Osteoblast (primary cell): ENCODE measurements around the gene TOP3A. TPM values are rescaled to one million over a fixed set of nuclear protein-coding genes. Genes with fewer than 3 reads are reported as not detected.

ENCODE experiments used
- DNase-seq: peaks from one replicate; pipeline ENCODE4 v3.0.0; 2011; ENCODE audit warnings: low spot score, mixed read lengths; ENCODE audit not compliant: insufficient read length; ENCODE audit errors: missing footprints
- H2AFZ ChIP-seq: 2 replicates; pipeline ENCODE4 v1.6.0; 2011; ENCODE audit warnings: mild to moderate bottlenecking, low read length
- H3K27ac ChIP-seq: 2 replicates; pipeline ENCODE4 v1.5.1; 2011; ENCODE audit warnings: mild to moderate bottlenecking, low read depth, low read length, moderate library complexity
- H3K27me3 ChIP-seq: 2 replicates; pipeline ENCODE4 v1.6.0; 2012; ENCODE audit warnings: mild to moderate bottlenecking, control low read depth, inconsistent platforms, low read length, moderate library complexity; ENCODE audit not compliant: insufficient read depth
- H3K36me3 ChIP-seq: 2 replicates; pipeline ENCODE4 v1.5.1; 2011; ENCODE audit warnings: mild to moderate bottlenecking, low read length, control low read depth, moderate library complexity; ENCODE audit not compliant: insufficient read depth
- H3K4me1 ChIP-seq: 2 replicates; pipeline ENCODE4 v1.5.1; 2011; ENCODE audit warnings: mild to moderate bottlenecking, low read length, control low read depth, moderate library complexity; ENCODE audit not compliant: insufficient read depth
- H3K4me2 ChIP-seq: 2 replicates; pipeline ENCODE4 v1.6.0; 2011; ENCODE audit warnings: mild to moderate bottlenecking, low read length; ENCODE audit not compliant: insufficient read depth
- H3K4me3 ChIP-seq: fragments of 200-600 bp; sonication (generic); 3 replicates; pipeline ENCODE4 v1.5.1; 2012; ENCODE audit warnings: mild to moderate bottlenecking, low read length, inconsistent platforms; ENCODE audit not compliant: insufficient read depth
- H3K79me2 ChIP-seq: 2 replicates; pipeline ENCODE4 v1.6.0; 2012; ENCODE audit warnings: mild to moderate bottlenecking, low read length, control low read depth, inconsistent platforms; ENCODE audit not compliant: insufficient read depth
- H3K9me3 ChIP-seq: 2 replicates; pipeline ENCODE4 v1.5.1; 2011; ENCODE audit warnings: low read depth, low read length, control low read depth
- H4K20me1 ChIP-seq: 2 replicates; pipeline ENCODE4 v1.6.0; 2012; ENCODE audit warnings: mild to moderate bottlenecking, low read length, control low read depth; ENCODE audit not compliant: insufficient read depth
- CTCF ChIP-seq: IDR thresholded peaks from 2 replicates; pipeline ENCODE4 v1.5.1; 2011; ENCODE audit warnings: mild to moderate bottlenecking, low read depth, low read length, moderate library complexity; ENCODE audit errors: extremely low read depth
- total RNA-seq: library from RNA; depleted of rRNA; stranded (reverse); fragments of >200 nt; gene quantifications from 2 replicates; pipeline ENCODE4 v1.2.3, GENCODE V29; 2012

The TOP3A gene
- total RNA-seq, 1 donor = 36.2 TPM

GRCh38 chr17:18281788-18282187 lies 33.0 kb downstream of the TOP3A start:
- H3K79me2 ChIP-seq = no peaks in the 10 kb centered on the region
- H4K20me1 ChIP-seq = no peaks in the 10 kb centered on the region
- no peak overlapping the region for H3K27ac ChIP-seq
- peaks cover 74% of the 10 kb centered on the region for H3K36me3 ChIP-seq
- H3K4me1 ChIP-seq = no peaks in the 10 kb centered on the region
- no peaks in the 10 kb centered on the region for H3K9me3 ChIP-seq
- no peaks in the 10 kb centered on the region for H3K27me3 ChIP-seq
- H3K4me3 ChIP-seq = no peak overlapping the region
- TF ChIP-seq CTCF = no peak
- H2AFZ ChIP-seq = no peak overlapping the region
- peak; percentile 44 for DNase-seq
- H3K4me2 ChIP-seq = no peak overlapping the region

GRCh38 chr17:18280766-18281371 lies 33.9 kb downstream of the TOP3A start:
- H3K79me2 ChIP-seq = no peaks in the 10 kb centered on the region
- H3K4me1 ChIP-seq = no peaks in the 10 kb centered on the region
- H3K36me3 ChIP-seq = peaks cover 77% of the 10 kb centered on the region
- no peaks in the 10 kb centered on the region for H3K9me3 ChIP-seq
- no peak for TF ChIP-seq CTCF
- H3K27ac ChIP-seq = no peak overlapping the region
- no peak overlapping the region for H2AFZ ChIP-seq
- H3K27me3 ChIP-seq = no peaks in the 10 kb centered on the region
- no peak overlapping the region for H3K4me3 ChIP-seq
- no peak overlapping the region for H3K4me2 ChIP-seq
- DNase-seq = no peak
- no peaks in the 10 kb centered on the region for H4K20me1 ChIP-seq

GRCh38 chr17:18280249-18280648 lies 34.5 kb downstream of the TOP3A start:
- no peak for TF ChIP-seq CTCF
- Histone ChIP-seq H3K4me2 (no peak overlapping the region), H3K9me3 (no peaks in the 10 kb centered on the region), H3K36me3 (peaks cover 74% of the 10 kb centered on the region), H3K27me3 (no peaks in the 10 kb centered on the region), H3K4me1 (no peaks in the 10 kb centered on the region), H3K4me3 (no peak overlapping the region), H3K79me2 (no peaks in the 10 kb centered on the region), H3K27ac (no peak overlapping the region), H4K20me1 (no peaks in the 10 kb centered on the region), H2AFZ (no peak overlapping the region)
- DNase-seq = peak; percentile 32

- DNase-seq = peak; percentile 47
Observed at GRCh38 chr17:18278867-18279266, 35.9 kb downstream of the TOP3A start.

More at GRCh38 chr17:18278867-18279266, 35.9 kb downstream of the TOP3A start:
- H3K4me3 ChIP-seq = no peak overlapping the region
- H4K20me1 ChIP-seq = no peaks in the 10 kb centered on the region
- H3K4me1 ChIP-seq = no peaks in the 10 kb centered on the region
- H2AFZ ChIP-seq = no peak overlapping the region
- peaks cover 73% of the 10 kb centered on the region for H3K36me3 ChIP-seq
- H3K79me2 ChIP-seq = no peaks in the 10 kb centered on the region
- no peak for TF ChIP-seq CTCF
- no peak overlapping the region for H3K4me2 ChIP-seq
- H3K27ac ChIP-seq = no peak overlapping the region
- H3K9me3 ChIP-seq = no peaks in the 10 kb centered on the region
- no peaks in the 10 kb centered on the region for H3K27me3 ChIP-seq
